GM18861 (cell line): ENCODE results near the gene HMG20B.

Experiments used
- ATAC-seq: cut with Tn5 transposase; IDR thresholded peaks from one replicate; pipeline ENCODE4 v1.9.1; 2021; ENCODE audit not compliant: unreplicated experiment

HMG20B gene

GRCh38 chr19:3605770-3606169 lies 33.0 kb downstream of the HMG20B start:
- no peak for ATAC-seq

GRCh38 chr19:3606174-3606689 lies 33.5 kb downstream of the HMG20B start:
- no peak for ATAC-seq

GRCh38 chr19:3606690-3607289 lies 34.0 kb downstream of the HMG20B start, which contains the start of gene TBXA2R:
Gene TBXA2R (minus strand): TSS chr19:3606875. CDS start chr19:3600634, 6,241 bp downstream.
- ATAC-seq: no peak

- no peak for ATAC-seq
These were observed 34.7 kb downstream of the HMG20B start for GRCh38 chr19:3607303-3608078.

- no peak for ATAC-seq
These were observed 35.4 kb downstream of the HMG20B start for GRCh38 chr19:3608079-3608641.

- no peak for ATAC-seq
These were observed 36.1 kb downstream of the HMG20B start for GRCh38 chr19:3608750-3609322.

- ATAC-seq: no peak
These were observed 37.3 kb downstream of the HMG20B start for GRCh38 chr19:3609779-3610719.

GRCh38 chr19:3610745-3611717 lies 38.3 kb downstream of the HMG20B start:
- no peak for ATAC-seq

GRCh38 chr19:3611841-3612240 lies 39.1 kb downstream of the HMG20B start:
- ATAC-seq: no peak

- ATAC-seq: no peak
These were observed 39.6 kb downstream of the HMG20B start for GRCh38 chr19:3612330-3612729.

GRCh38 chr19:3612901-3613741 lies 40.4 kb downstream of the HMG20B start:
- no peak for ATAC-seq

- no peak for ATAC-seq
These were observed 41.3 kb downstream of the HMG20B start for GRCh38 chr19:3613818-3614661.

- ATAC-seq: no peak
These were observed 42.2 kb downstream of the HMG20B start for GRCh38 chr19:3614858-3615505.

- ATAC-seq: no peak
These were observed 42.9 kb downstream of the HMG20B start for GRCh38 chr19:3615524-3616135.

- no peak for ATAC-seq
These were observed 44.7 kb downstream of the HMG20B start for GRCh38 chr19:3617463-3617862.

GRCh38 chr19:3618144-3618810 lies 45.5 kb downstream of the HMG20B start:
- ATAC-seq: no peak
